HEK293 (cell line): ENCODE data around the gene ERI3.

Experiments used
- HOXA7 ChIP-seq: sonication (generic); formaldehyde crosslinking; IDR thresholded peaks from 2 replicates; pipeline ENCODE4 v1.8.1; 2022; ENCODE audit warnings: missing genetic modification reagents, borderline replicate concordance
- ZNF114 ChIP-seq: fragments of 450-650 bp; formaldehyde crosslinking; IDR thresholded peaks from 2 replicates; pipeline ENCODE4 v1.5.0; 2017; ENCODE audit warnings: missing biosample characterization, missing genetic modification characterization
- ZNF350 ChIP-seq: fragments of 450-650 bp; formaldehyde crosslinking; IDR thresholded peaks from 2 replicates; pipeline ENCODE4 v1.5.0; 2017; ENCODE audit warnings: missing biosample characterization, mild to moderate bottlenecking, missing genetic modification characterization
- TF ChIP-seq, protein P1 (sequence below): fragments of 450-650 bp; formaldehyde crosslinking; IDR thresholded peaks from 2 replicates; pipeline ENCODE4 v1.5.1; 2016; ENCODE audit warnings: missing biosample characterization, missing genetic modification characterization
- TF ChIP-seq, protein P2 (sequence below): fragments of 450-650 bp; formaldehyde crosslinking; IDR thresholded peaks from 2 replicates; pipeline ENCODE4 v1.5.1; 2017; ENCODE audit warnings: missing biosample characterization, missing genetic modification characterization

DNA sequence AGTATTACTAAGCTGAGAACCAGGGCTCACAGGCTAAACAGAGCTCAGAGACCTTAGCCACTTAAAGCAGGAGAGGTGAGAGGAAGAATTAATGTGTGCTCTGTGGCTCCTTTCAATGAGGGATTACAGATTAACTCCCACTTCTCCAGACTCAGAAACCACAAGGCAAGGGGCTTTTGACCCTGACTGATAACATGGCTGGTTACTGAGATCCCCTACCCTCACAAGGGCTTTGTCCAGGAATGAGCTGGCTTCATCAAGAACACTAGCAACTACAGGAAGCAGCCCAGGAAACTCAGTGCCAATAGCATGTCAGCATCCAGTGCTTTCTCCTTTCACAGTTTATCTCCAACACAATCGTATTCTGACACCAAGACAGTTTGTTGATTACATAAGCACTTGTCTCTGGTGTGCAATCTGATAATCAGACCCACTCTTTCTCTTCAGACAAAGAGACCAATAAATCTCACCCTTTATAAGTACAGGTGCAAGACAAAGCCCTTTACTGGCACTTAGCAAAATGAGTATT, 38.8 kb downstream of the ERI3 start:
- TF ChIP-seq, protein P1, sequence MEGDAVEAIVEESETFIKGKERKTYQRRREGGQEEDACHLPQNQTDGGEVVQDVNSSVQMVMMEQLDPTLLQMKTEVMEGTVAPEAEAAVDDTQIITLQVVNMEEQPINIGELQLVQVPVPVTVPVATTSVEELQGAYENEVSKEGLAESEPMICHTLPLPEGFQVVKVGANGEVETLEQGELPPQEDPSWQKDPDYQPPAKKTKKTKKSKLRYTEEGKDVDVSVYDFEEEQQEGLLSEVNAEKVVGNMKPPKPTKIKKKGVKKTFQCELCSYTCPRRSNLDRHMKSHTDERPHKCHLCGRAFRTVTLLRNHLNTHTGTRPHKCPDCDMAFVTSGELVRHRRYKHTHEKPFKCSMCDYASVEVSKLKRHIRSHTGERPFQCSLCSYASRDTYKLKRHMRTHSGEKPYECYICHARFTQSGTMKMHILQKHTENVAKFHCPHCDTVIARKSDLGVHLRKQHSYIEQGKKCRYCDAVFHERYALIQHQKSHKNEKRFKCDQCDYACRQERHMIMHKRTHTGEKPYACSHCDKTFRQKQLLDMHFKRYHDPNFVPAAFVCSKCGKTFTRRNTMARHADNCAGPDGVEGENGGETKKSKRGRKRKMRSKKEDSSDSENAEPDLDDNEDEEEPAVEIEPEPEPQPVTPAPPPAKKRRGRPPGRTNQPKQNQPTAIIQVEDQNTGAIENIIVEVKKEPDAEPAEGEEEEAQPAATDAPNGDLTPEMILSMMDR (tag by site-specific recombination), result no peak
- TF ChIP-seq ZNF350 (no peak), ZNF114 (tag by site-specific recombination) (no peak), HOXA7 (CRISPR knock-in tag) (no peak)
- TF ChIP-seq, protein P2, sequence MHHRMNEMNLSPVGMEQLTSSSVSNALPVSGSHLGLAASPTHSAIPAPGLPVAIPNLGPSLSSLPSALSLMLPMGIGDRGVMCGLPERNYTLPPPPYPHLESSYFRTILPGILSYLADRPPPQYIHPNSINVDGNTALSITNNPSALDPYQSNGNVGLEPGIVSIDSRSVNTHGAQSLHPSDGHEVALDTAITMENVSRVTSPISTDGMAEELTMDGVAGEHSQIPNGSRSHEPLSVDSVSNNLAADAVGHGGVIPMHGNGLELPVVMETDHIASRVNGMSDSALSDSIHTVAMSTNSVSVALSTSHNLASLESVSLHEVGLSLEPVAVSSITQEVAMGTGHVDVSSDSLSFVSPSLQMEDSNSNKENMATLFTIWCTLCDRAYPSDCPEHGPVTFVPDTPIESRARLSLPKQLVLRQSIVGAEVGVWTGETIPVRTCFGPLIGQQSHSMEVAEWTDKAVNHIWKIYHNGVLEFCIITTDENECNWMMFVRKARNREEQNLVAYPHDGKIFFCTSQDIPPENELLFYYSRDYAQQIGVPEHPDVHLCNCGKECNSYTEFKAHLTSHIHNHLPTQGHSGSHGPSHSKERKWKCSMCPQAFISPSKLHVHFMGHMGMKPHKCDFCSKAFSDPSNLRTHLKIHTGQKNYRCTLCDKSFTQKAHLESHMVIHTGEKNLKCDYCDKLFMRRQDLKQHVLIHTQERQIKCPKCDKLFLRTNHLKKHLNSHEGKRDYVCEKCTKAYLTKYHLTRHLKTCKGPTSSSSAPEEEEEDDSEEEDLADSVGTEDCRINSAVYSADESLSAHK (tag by site-specific recombination), result peak; percentile 72
